Peyer's patch (tissue), 4 donors: ENCODE results near the gene CCN6. TPM values are rescaled to one million over a fixed set of nuclear protein-coding genes. Genes with fewer than 3 reads are reported as not detected.

ENCODE experiments used
- DNase-seq, 3 donors: peaks; one replicate each; pipeline ENCODE4 v3.0.0-alpha.2; 2017 to 2019
- H3K27ac ChIP-seq, 4 donors: fragments of 200-600 bp; sonication (generic); one replicate each; pipeline ENCODE4 v1.5.1; 2016 to 2019
- H3K27me3 ChIP-seq, 2 donors: fragments of 200-600 bp; sonication (generic); one replicate each; pipeline ENCODE4 v1.5.1; 2019
- H3K36me3 ChIP-seq, 3 donors: fragments of 200-600 bp; sonication (generic); one replicate each; pipeline ENCODE4 v1.5.1; 2016 to 2019
- H3K4me1 ChIP-seq, 4 donors: fragments of 200-600 bp; sonication (generic); one replicate each; pipeline ENCODE4 v1.5.1; 2016 to 2019
- H3K4me3 ChIP-seq, 4 donors: fragments of 200-600 bp; sonication (generic); 1 replicate in 3 of 4; 2 replicates in 1 of 4; pipeline ENCODE4 v1.5.1; 2016 to 2019; ENCODE audit warnings: mild to moderate bottlenecking in 1 of 4
- H3K9me3 ChIP-seq, 4 donors: fragments of 200-600 bp; sonication (generic); one replicate each; pipeline ENCODE4 v1.5.1; 2016 to 2019; ENCODE audit warnings: mild to moderate bottlenecking in 1 of 4
- CTCF ChIP-seq, 6 experiments: fragments of 450-650 bp in 4 of 6; fragments of 200-600 bp in 2 of 6; sonication (generic) in 1 of 6; IDR thresholded peaks; one replicate each; pipeline ENCODE4 v1.5.1; 2017 to 2019; ENCODE audit warnings: antibody characterized with exemption in 6 of 6, mild to moderate bottlenecking in 3 of 6, moderate library complexity in 1 of 6
- POLR2A ChIP-seq, 2 donors: fragments of 450-650 bp; IDR thresholded peaks; one replicate each; pipeline ENCODE4 v1.5.1; 2017; ENCODE audit warnings: antibody characterized with exemption in 2 of 2, mild to moderate bottlenecking in 2 of 2, moderate library complexity in 2 of 2
- total RNA-seq, 4 donors: library from RNA; depleted of rRNA; stranded (reverse); fragments of >200 nt; gene quantifications; one replicate each; pipeline ENCODE4 v1.1.0, GENCODE V29; 2016

CCN6 gene
- not detected for total RNA-seq

- no peaks in the 10 kb centered on the region for H3K27me3 ChIP-seq
- DNase-seq, result no peak
- no peak within 1 kb of the TSS for H3K27ac ChIP-seq
- no peaks in the 10 kb centered on the region for H3K4me1 ChIP-seq
- H3K36me3 ChIP-seq, result no peaks in the 10 kb centered on the region
- H3K4me3 ChIP-seq, result no peak within 1 kb of the TSS
- H3K9me3 ChIP-seq, result no peaks in the 10 kb centered on the region
- TF ChIP-seq POLR2A (IDR thresholded peaks at IDR 0.05) (no peak), CTCF (IDR thresholded peaks at IDR 0.05) (no peak)
Observed at GRCh38 chr6:112054001-112054400, at the start of gene CCN6. Gene CCN6, plus strand, starts transcription at chr6:112054104. Its CDS starts 254 bp downstream, at chr6:112054358.

GRCh38 chr6:112004201-112005012 is 49.5 kb upstream of the CCN6 start:
- no peaks in the 10 kb centered on the region for H3K9me3 ChIP-seq
- no peak overlapping the region for H3K4me3 ChIP-seq
- no peaks in the 10 kb centered on the region for H3K4me1 ChIP-seq
- H3K36me3 ChIP-seq, result no peaks in the 10 kb centered on the region
- no peaks in the 10 kb centered on the region for H3K27me3 ChIP-seq
- H3K27ac ChIP-seq, result no peak overlapping the region
- no peak for TF ChIP-seq POLR2A (IDR thresholded peaks at IDR 0.05)
- no peak for TF ChIP-seq CTCF (IDR thresholded peaks at IDR 0.05)
- no peak for DNase-seq

GRCh38 chr6:112005013-112005371 is 48.9 kb upstream of the CCN6 start:
- Histone ChIP-seq H3K9me3 (no peaks in the 10 kb centered on the region), H3K27ac (no peak overlapping the region), H3K36me3 (no peaks in the 10 kb centered on the region), H3K4me3 (no peak overlapping the region), H3K4me1 (no peaks in the 10 kb centered on the region), H3K27me3 (no peaks in the 10 kb centered on the region)
- TF ChIP-seq POLR2A (IDR thresholded peaks at IDR 0.05) (no peak), CTCF (IDR thresholded peaks at IDR 0.05) (no peak)
- DNase-seq, result no peak

GRCh38 chr6:112007254-112007653 is 46.6 kb upstream of the CCN6 start:
- H3K4me1 ChIP-seq, result no peaks in the 10 kb centered on the region
- H3K27ac ChIP-seq, result peak overlapping the region in 1 of 4 donors; percentile 44
- no peaks in the 10 kb centered on the region for H3K27me3 ChIP-seq
- H3K4me3 ChIP-seq, result no peak overlapping the region
- H3K9me3 ChIP-seq, result no peaks in the 10 kb centered on the region
- no peaks in the 10 kb centered on the region for H3K36me3 ChIP-seq
- TF ChIP-seq CTCF (IDR thresholded peaks at IDR 0.05) (no peak), POLR2A (IDR thresholded peaks at IDR 0.05) (no peak)
- DNase-seq, result no peak

GRCh38 chr6:112007805-112008204 is 46.1 kb upstream of the CCN6 start:
- H3K36me3 ChIP-seq, result no peaks in the 10 kb centered on the region
- H3K4me3 ChIP-seq, result no peak overlapping the region
- peak overlapping the region in 1 of 4 donors; percentile 44 for H3K27ac ChIP-seq
- no peak for DNase-seq
- no peaks in the 10 kb centered on the region for H3K27me3 ChIP-seq
- no peaks in the 10 kb centered on the region for H3K9me3 ChIP-seq
- no peaks in the 10 kb centered on the region for H3K4me1 ChIP-seq
- TF ChIP-seq POLR2A (IDR thresholded peaks at IDR 0.05) (no peak), CTCF (IDR thresholded peaks at IDR 0.05) (no peak)
